DOHH2 (cell line): ENCODE results near the gene DPP10.

ENCODE experiments used
- H3F3A ChIP-seq: fragments of 200-600 bp; sonication (generic), shearing (Covaris generic); 2 replicates; pipeline ENCODE4 v1.6.0; 2016; ENCODE audit warnings: antibody characterized with exemption, mild to moderate bottlenecking; ENCODE audit not compliant: control insufficient read depth, insufficient read depth
- H3K27ac ChIP-seq: fragments of 200-600 bp; sonication (generic); 2 replicates; pipeline ENCODE4 v1.5.1; 2014; ENCODE audit warnings: low read depth, mild to moderate bottlenecking, low read length, moderate library complexity
- H3K27me3 ChIP-seq: fragments of 200-600 bp; sonication (generic); 2 replicates; pipeline ENCODE4 v1.6.1; 2014; ENCODE audit warnings: mild to moderate bottlenecking, low read length, mixed read lengths; ENCODE audit not compliant: control insufficient read depth
- H3K36me3 ChIP-seq: fragments of 200-600 bp; sonication (generic); 2 replicates; pipeline ENCODE4 v1.6.1; 2014; ENCODE audit warnings: mild to moderate bottlenecking, low read length, moderate library complexity, mixed read lengths; ENCODE audit not compliant: control insufficient read depth
- H3K4me1 ChIP-seq: fragments of 200-600 bp; sonication (generic); 2 replicates; pipeline ENCODE4 v1.6.1; 2014; ENCODE audit warnings: mild to moderate bottlenecking, low read length, mixed read lengths; ENCODE audit not compliant: control insufficient read depth
- H3K4me2 ChIP-seq: fragments of 200-600 bp; sonication (generic); 2 replicates; pipeline ENCODE4 v1.6.0; 2014; ENCODE audit warnings: mild to moderate bottlenecking, low read length, moderate library complexity
- H3K4me3 ChIP-seq: fragments of 200-600 bp; sonication (generic); 2 replicates; pipeline ENCODE4 v1.5.1; 2014; ENCODE audit warnings: mild to moderate bottlenecking, low read length, mixed read lengths
- H3K79me2 ChIP-seq: fragments of 200-600 bp; sonication (generic); 2 replicates; pipeline ENCODE4 v1.6.1; 2014; ENCODE audit warnings: mild to moderate bottlenecking, low read length, mixed read lengths; ENCODE audit not compliant: control insufficient read depth
- H3K9me2 ChIP-seq: fragments of 200-600 bp; sonication (generic); replicated peaks from 2 replicates; pipeline ENCODE4 v1.6.1; 2014; ENCODE audit warnings: mild to moderate bottlenecking, low read length, mixed read lengths; ENCODE audit not compliant: control insufficient read depth
- H3K9me3 ChIP-seq: fragments of 200-600 bp; sonication (generic); 2 replicates; pipeline ENCODE4 v1.6.1; 2014; ENCODE audit warnings: antibody characterized with exemption, low read length, mixed read lengths; ENCODE audit not compliant: control insufficient read depth, insufficient read depth
- H4K20me1 ChIP-seq: fragments of 200-600 bp; sonication (generic); 2 replicates; pipeline ENCODE4 v1.6.0; 2014; ENCODE audit warnings: low read depth, mild to moderate bottlenecking, antibody characterized with exemption, low read length, moderate library complexity; ENCODE audit not compliant: control insufficient read depth, insufficient read depth
- EZH2phosphoT487 ChIP-seq: fragments of 200-600 bp; sonication (generic); IDR thresholded peaks from 2 replicates; pipeline ENCODE4 v1.6.1; 2017; ENCODE audit warnings: borderline replicate concordance, mild to moderate bottlenecking, antibody characterized with exemption, low read length, moderate library complexity, mixed read lengths
- TF ChIP-seq, protein P1 (sequence below): fragments of 200-600 bp; sonication (generic); IDR thresholded peaks from one replicate; pipeline ENCODE4 v1.5.1; 2014; ENCODE audit warnings: antibody characterized with exemption, mild to moderate bottlenecking, low read depth, low read length; ENCODE audit not compliant: poor library complexity, severe bottlenecking

The DPP10 gene

GRCh38 chr2:114769991-114770390 lies 327.6 kb downstream of the DPP10 start:
- Histone ChIP-seq H3K9me3 (no peaks in the 10 kb centered on the region), H3K79me2 (no peaks in the 10 kb centered on the region), H3F3A (no peaks in the 10 kb centered on the region), H3K27me3 (no peaks in the 10 kb centered on the region), H3K36me3 (no peaks in the 10 kb centered on the region), H3K9me2 (no peaks in the 10 kb centered on the region), H3K4me3 (no peak overlapping the region), H3K4me2 (no peak overlapping the region), H3K27ac (no peak overlapping the region), H3K4me1 (no peaks in the 10 kb centered on the region), H4K20me1 (no peaks in the 10 kb centered on the region)
- TF ChIP-seq, protein P1, sequence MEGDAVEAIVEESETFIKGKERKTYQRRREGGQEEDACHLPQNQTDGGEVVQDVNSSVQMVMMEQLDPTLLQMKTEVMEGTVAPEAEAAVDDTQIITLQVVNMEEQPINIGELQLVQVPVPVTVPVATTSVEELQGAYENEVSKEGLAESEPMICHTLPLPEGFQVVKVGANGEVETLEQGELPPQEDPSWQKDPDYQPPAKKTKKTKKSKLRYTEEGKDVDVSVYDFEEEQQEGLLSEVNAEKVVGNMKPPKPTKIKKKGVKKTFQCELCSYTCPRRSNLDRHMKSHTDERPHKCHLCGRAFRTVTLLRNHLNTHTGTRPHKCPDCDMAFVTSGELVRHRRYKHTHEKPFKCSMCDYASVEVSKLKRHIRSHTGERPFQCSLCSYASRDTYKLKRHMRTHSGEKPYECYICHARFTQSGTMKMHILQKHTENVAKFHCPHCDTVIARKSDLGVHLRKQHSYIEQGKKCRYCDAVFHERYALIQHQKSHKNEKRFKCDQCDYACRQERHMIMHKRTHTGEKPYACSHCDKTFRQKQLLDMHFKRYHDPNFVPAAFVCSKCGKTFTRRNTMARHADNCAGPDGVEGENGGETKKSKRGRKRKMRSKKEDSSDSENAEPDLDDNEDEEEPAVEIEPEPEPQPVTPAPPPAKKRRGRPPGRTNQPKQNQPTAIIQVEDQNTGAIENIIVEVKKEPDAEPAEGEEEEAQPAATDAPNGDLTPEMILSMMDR, result no peak
- TF ChIP-seq EZH2phosphoT487, result no peak

DNA sequence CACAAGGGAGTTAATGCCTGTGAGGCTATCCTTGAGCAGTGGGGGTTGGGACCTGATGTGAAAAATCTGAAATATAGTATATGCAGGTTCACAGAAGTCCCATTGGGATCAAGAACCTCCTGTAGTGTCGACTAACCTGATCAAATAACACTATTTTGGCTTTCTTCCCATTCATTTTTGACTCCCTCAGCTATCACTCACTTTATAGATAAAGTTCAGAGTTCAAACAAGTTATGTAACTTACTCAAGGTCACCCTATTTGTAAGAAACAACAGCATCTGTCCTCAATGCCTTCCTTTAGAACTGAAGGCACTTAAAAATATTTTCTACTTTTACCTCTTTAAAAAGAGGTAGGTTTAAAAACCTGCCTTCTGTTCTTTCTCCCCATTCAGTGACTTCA lies 341.6 kb downstream of the DPP10 start:
- no peaks in the 10 kb centered on the region for H4K20me1 ChIP-seq
- no peaks in the 10 kb centered on the region for H3K27me3 ChIP-seq
- H3K9me3 ChIP-seq, result no peaks in the 10 kb centered on the region
- no peak overlapping the region for H3K4me2 ChIP-seq
- H3K4me3 ChIP-seq, result no peak overlapping the region
- no peaks in the 10 kb centered on the region for H3K36me3 ChIP-seq
- no peaks in the 10 kb centered on the region for H3K9me2 ChIP-seq
- H3K4me1 ChIP-seq, result no peaks in the 10 kb centered on the region
- no peaks in the 10 kb centered on the region for H3F3A ChIP-seq
- no peaks in the 10 kb centered on the region for H3K79me2 ChIP-seq
- TF ChIP-seq, protein P1, result no peak
- no peak for TF ChIP-seq EZH2phosphoT487
- no peak overlapping the region for H3K27ac ChIP-seq

DNA sequence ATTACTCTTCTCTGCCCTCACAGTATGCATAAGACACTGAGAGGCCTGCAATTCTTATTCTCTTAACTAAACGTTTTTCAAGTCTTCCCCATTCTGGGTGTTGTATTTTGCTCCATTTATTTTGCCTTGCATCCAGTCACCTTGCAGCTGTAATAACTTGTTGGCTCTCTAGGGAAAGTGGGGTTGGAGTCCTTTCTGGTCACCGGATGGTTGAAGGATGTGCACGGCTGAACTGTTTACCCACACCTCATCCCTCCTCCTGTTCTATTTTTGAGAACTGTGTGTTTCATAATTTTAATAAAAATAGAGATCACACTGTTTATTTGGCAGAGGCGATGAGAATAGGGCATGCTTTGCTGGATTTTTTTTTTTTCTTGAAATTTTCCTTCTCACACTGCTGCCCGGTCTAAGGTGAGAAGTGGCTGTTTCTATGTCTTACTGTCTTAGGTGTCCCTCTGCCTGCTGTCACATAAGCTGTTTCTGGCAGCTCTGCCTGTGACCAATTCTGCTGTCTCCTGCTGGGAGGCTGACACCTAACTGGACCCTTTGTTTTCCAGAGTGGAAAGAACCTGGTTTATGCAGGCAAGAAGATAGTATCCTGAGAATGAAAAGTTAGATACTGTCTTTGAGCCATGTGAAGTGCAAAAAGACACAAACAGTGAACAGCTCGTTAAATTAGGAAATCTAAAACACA lies 342.6 kb downstream of the DPP10 start:
- no peaks in the 10 kb centered on the region for H4K20me1 ChIP-seq
- no peak overlapping the region for H3K27ac ChIP-seq
- H3F3A ChIP-seq, result no peaks in the 10 kb centered on the region
- H3K36me3 ChIP-seq, result no peaks in the 10 kb centered on the region
- no peak overlapping the region for H3K4me2 ChIP-seq
- H3K9me2 ChIP-seq, result no peaks in the 10 kb centered on the region
- H3K9me3 ChIP-seq, result no peaks in the 10 kb centered on the region
- no peak overlapping the region for H3K4me3 ChIP-seq
- no peaks in the 10 kb centered on the region for H3K4me1 ChIP-seq
- TF ChIP-seq, protein P1, result no peak
- TF ChIP-seq EZH2phosphoT487, result no peak
- no peaks in the 10 kb centered on the region for H3K27me3 ChIP-seq
- no peaks in the 10 kb centered on the region for H3K79me2 ChIP-seq
